ENCODE results near the gene MST1. TPM values are rescaled to one million over a fixed set of nuclear protein-coding genes. Genes with fewer than 3 reads are reported as not detected.

MST1 gene
- total RNA-seq, 1 experiment from 2014 or later = 13.8 TPM

DNA sequence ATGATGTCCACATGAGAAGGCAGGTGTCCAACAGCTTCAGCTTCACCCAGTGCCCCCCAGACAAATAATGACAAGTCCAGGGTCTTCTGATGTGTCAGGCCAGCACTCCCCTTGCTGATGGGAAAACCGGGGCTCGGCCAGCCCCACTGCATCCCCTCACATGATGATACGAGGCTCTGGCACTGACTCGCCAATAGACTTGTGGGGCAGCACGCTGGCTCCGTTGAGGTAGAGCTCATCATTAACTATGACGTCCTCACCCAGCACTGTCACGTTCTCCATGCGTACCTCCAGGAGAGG, 32.3 kb upstream of the MST1 start:
- DNase-seq (ENCODE audit: low spot score) = no peak
- Mint-ChIP-seq H3K36me3 (peaks cover 12% of the 10 kb centered on the region), H3K9me3 (no peaks in the 10 kb centered on the region), H3K4me1 (peaks cover 16% of the 10 kb centered on the region), H3K27ac (no peak overlapping the region), H3K27me3 (ENCODE audit: low read depth) (no peaks in the 10 kb centered on the region), H3K4me3 (no peak overlapping the region)
- ATAC-seq = no peak
- POLR2A ChIA-PET = no interaction called here
- no peak for TF ChIP-seq ESRRA (CRISPR knock-in tag; IDR thresholded peaks at IDR 0.05; ENCODE audit: borderline replicate concordance)
- no peak for TF ChIP-seq ZNF671 (CRISPR knock-in tag; IDR thresholded peaks at IDR 0.05)
- CTCF ChIA-PET = interaction anchor here (0.9 kb wide), 1 partner anchor 21 kb away, joined by 3 read pairs; no protein-coding TSS in a partner anchor

DNA sequence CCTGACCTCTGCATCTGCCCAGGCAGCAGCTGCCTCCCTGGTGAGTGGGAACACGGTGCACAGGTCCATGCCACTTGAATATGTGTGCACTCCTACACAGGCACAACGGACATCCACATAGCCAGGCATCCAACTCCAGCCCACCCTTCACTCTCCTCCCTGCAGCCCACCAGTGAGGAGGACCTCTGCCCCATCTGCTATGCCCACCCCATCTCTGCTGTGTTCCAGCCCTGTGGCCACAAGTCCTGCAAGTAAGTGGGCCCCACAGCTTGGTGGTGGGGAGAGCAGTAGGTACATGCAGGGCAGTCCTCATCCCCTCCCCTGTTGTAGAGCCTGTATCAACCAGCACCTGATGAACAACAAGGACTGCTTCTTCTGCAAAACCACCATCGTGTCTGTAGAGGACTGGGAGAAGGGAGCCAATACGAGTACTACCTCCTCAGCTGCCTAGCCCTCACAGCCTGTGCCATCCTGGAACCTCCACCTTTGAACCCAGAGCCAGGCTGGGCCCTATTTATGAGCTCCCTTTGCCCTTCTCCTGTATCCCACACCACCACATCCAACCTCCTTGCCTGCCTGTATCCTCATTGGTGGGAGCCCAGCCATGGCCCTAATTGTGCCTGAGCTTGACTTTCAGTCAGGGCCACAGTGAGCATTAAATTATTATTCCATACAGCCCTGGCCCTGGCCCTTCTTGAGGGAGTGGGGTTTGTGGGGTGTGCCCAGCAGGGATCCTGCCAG, 31.8 kb upstream of the MST1 start:
- TF ChIP-seq TCF7 (CRISPR knock-in tag; IDR thresholded peaks at IDR 0.05; ENCODE audit: low read depth) (0 out of 2 replicates have a peak, but pooled peaks have one; percentile 23), MYBL2 (CRISPR knock-in tag; IDR thresholded peaks at IDR 0.05) (no peak)
- no peak for DNase-seq (ENCODE audit: low spot score)
- no peak overlapping the region for H3K4me3 Mint-ChIP-seq
- peaks cover 16% of the 10 kb centered on the region for H3K4me1 Mint-ChIP-seq
- H3K27ac Mint-ChIP-seq = no peak overlapping the region
- H3K36me3 Mint-ChIP-seq = peaks cover 12% of the 10 kb centered on the region
- POLR2A ChIA-PET = no interaction called here
- CTCF ChIA-PET = interaction anchor here (0.6 to 4.4 kb wide), 2 partner anchors 154 to 181 kb away, joined by 3 to 23 read pairs; no protein-coding TSS in a partner anchor
- no peak for ATAC-seq
- H3K9me3 Mint-ChIP-seq = no peaks in the 10 kb centered on the region
- H3K27me3 Mint-ChIP-seq (ENCODE audit: low read depth) = no peaks in the 10 kb centered on the region

DNA sequence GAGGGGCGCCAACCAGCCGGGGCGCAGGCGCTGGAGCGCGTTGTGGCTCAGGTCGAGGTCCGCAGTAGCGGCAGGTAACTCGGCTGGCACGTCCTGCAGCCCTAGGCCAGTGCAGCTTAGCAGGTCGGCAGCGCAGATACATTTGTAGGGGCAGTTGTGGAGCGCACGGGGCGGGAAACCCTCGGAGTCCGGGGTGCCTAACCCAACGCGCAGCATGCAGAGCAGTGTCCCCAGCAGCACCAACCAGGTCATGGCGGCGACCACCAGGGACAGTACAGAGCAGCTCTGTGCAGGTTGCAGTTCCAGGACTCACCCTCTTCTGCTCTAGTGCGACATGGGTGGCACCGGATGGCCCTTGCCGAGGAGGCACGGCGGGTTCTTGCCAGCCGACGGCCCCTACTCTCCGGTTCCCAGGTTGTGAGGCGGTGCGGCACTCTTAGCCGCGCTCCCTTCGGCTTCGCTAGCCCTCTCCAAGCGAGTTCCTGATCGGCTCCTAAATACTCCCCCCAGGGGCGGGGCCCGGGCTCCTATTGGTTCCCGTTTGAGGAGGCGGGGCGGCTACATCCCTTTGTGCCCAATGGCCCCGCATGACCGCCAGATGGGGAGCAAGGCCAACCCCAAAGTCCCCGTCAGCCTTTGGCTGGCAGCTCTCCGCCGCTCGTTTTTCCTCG, 30.1 kb upstream of the MST1 start, which contains the start of gene AMIGO3:
Gene AMIGO3 (minus strand): TSS at position 471 of the 671 bp plus-strand sequence. CDS start 219 bp downstream, at position 252.
- peak; percentile 98 for DNase-seq (ENCODE audit: low spot score)
- Mint-ChIP-seq H3K27me3 (ENCODE audit: low read depth) (no peaks in the 10 kb centered on the region), H3K9me3 (no peaks in the 10 kb centered on the region), H3K4me1 (peaks cover 13% of the 10 kb centered on the region), H3K4me3 (peak within 1 kb of the TSS; percentile 92), H3K27ac (peak within 1 kb of the TSS; percentile 92), H3K36me3 (peaks cover 12% of the 10 kb centered on the region)
- ChIA-PET POLR2A (interaction anchor here (0.6 to 2.0 kb wide), 6 partner anchors 16 to 241 kb away, joined by 3 to 7 read pairs (median 6); partner anchors contain the start of gene IP6K1), CTCF (interaction anchor here (0.5 to 4.4 kb wide), 25 partner anchors 9 to 1230 kb away, joined by 3 to 45 read pairs (median 4); partner anchors contain the start of genes INKA1 and IP6K1)
- ATAC-seq = peak; percentile 66
- TF ChIP-seq GTF2I (CRISPR knock-in tag; conservative IDR thresholded peaks at IDR 0.05) = no peak
- TF ChIP-seq NR3C1 (CRISPR knock-in tag; conservative IDR thresholded peaks at IDR 0.05; ENCODE audit: low read depth) = peak; percentile 95
- TF ChIP-seq, protein P1, sequence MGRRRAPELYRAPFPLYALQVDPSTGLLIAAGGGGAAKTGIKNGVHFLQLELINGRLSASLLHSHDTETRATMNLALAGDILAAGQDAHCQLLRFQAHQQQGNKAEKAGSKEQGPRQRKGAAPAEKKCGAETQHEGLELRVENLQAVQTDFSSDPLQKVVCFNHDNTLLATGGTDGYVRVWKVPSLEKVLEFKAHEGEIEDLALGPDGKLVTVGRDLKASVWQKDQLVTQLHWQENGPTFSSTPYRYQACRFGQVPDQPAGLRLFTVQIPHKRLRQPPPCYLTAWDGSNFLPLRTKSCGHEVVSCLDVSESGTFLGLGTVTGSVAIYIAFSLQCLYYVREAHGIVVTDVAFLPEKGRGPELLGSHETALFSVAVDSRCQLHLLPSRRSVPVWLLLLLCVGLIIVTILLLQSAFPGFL (CRISPR knock-in tag; IDR thresholded peaks at IDR 0.05; ENCODE audit: borderline replicate concordance) = no peak
- TF ChIP-seq, protein P2, sequence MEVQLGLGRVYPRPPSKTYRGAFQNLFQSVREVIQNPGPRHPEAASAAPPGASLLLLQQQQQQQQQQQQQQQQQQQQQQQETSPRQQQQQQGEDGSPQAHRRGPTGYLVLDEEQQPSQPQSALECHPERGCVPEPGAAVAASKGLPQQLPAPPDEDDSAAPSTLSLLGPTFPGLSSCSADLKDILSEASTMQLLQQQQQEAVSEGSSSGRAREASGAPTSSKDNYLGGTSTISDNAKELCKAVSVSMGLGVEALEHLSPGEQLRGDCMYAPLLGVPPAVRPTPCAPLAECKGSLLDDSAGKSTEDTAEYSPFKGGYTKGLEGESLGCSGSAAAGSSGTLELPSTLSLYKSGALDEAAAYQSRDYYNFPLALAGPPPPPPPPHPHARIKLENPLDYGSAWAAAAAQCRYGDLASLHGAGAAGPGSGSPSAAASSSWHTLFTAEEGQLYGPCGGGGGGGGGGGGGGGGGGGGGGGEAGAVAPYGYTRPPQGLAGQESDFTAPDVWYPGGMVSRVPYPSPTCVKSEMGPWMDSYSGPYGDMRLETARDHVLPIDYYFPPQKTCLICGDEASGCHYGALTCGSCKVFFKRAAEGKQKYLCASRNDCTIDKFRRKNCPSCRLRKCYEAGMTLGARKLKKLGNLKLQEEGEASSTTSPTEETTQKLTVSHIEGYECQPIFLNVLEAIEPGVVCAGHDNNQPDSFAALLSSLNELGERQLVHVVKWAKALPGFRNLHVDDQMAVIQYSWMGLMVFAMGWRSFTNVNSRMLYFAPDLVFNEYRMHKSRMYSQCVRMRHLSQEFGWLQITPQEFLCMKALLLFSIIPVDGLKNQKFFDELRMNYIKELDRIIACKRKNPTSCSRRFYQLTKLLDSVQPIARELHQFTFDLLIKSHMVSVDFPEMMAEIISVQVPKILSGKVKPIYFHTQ (CRISPR knock-in tag; IDR thresholded peaks at IDR 0.05) = no peak
- TF ChIP-seq, protein P3, sequence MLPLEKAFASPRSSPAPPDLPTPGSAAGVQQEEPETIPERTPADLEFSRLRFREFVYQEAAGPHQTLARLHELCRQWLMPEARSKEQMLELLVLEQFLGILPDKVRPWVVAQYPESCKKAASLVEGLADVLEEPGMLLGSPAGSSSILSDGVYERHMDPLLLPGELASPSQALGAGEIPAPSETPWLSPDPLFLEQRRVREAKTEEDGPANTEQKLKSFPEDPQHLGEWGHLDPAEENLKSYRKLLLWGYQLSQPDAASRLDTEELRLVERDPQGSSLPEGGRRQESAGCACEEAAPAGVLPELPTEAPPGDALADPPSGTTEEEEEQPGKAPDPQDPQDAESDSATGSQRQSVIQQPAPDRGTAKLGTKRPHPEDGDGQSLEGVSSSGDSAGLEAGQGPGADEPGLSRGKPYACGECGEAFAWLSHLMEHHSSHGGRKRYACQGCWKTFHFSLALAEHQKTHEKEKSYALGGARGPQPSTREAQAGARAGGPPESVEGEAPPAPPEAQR (CRISPR knock-in tag; IDR thresholded peaks at IDR 0.05) = no peak
- TF ChIP-seq, protein P4, sequence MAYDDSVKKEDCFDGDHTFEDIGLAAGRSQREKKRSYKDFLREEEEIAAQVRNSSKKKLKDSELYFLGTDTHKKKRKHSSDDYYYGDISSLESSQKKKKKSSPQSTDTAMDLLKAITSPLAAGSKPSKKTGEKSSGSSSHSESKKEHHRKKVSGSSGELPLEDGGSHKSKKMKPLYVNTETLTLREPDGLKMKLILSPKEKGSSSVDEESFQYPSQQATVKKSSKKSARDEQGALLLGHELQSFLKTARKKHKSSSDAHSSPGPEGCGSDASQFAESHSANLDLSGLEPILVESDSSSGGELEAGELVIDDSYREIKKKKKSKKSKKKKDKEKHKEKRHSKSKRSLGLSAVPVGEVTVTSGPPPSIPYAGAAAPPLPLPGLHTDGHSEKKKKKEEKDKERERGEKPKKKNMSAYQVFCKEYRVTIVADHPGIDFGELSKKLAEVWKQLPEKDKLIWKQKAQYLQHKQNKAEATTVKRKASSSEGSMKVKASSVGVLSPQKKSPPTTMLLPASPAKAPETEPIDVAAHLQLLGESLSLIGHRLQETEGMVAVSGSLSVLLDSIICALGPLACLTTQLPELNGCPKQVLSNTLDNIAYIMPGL (CRISPR knock-in tag; IDR thresholded peaks at IDR 0.05) = peak; percentile 83
- peak; percentile 73 for TF ChIP-seq TP53 (CRISPR knock-in tag; IDR thresholded peaks at IDR 0.05)
- TF ChIP-seq, protein P5, sequence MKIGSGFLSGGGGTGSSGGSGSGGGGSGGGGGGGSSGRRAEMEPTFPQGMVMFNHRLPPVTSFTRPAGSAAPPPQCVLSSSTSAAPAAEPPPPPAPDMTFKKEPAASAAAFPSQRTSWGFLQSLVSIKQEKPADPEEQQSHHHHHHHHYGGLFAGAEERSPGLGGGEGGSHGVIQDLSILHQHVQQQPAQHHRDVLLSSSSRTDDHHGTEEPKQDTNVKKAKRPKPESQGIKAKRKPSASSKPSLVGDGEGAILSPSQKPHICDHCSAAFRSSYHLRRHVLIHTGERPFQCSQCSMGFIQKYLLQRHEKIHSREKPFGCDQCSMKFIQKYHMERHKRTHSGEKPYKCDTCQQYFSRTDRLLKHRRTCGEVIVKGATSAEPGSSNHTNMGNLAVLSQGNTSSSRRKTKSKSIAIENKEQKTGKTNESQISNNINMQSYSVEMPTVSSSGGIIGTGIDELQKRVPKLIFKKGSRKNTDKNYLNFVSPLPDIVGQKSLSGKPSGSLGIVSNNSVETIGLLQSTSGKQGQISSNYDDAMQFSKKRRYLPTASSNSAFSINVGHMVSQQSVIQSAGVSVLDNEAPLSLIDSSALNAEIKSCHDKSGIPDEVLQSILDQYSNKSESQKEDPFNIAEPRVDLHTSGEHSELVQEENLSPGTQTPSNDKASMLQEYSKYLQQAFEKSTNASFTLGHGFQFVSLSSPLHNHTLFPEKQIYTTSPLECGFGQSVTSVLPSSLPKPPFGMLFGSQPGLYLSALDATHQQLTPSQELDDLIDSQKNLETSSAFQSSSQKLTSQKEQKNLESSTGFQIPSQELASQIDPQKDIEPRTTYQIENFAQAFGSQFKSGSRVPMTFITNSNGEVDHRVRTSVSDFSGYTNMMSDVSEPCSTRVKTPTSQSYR (CRISPR knock-in tag; IDR thresholded peaks at IDR 0.05) = 0 out of 2 replicates have a peak, but pooled peaks have one; percentile 83
- TF ChIP-seq, protein P6, sequence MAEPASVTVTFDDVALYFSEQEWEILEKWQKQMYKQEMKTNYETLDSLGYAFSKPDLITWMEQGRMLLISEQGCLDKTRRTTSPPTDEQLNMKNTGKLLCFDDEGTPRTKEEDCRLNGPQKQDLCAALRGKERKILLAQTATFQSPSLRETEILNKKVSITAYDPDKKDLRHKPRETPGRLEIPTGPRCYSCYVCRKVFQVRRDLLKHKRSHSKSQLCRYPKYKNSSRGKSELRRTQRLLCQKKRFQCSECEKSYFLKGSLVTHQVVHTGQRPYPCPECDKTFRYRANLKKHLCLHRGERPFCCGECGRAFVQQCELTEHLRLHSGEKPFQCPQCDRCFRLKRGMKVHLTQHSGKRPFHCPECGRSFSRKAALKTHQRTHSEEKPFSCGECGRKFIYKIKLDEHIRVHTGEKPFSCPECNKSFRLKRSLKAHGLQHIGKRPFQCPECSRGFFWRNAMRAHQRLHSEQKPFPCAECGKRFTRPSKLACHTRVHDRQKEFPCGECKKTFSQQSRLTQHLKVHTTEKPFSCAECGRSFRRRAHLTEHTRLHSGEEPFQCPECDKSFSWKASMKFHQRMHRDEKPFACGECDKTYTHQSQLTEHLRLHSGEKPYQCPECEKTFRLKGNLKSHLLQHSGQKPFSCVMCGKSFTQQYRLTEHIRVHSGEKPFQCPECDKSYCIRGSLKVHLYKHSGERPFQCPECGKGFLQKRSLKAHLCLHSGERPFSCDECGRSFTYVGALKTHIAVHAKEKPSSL (CRISPR knock-in tag; conservative IDR thresholded peaks at IDR 0.05) = peak; percentile 33; the same call in 1 of the 2 replicates

Measured in WTC11 (cell line).